ENCODE measurements around the gene AGAP5.
A peak's percentile ranks its signal among the peaks of the same experiment; 100 is the strongest.
"Not testable (repeated sequence)": the region's sequence is repeated elsewhere in the genome, so short reads cannot be mapped to it uniquely, and the experiment has no call there.

The AGAP5 gene

GRCh38 chr10:73740501-73741254, 42.8 kb upstream of the AGAP5 start:
- H3K27me3 ChIP-seq (replicated peaks in 2 of 5; ENCODE audit: control insufficient read depth in 4 of 5, insufficient read depth in 5 of 5, low read length in 4 of 5); H3K27ac ChIP-seq (ENCODE audit: insufficient read depth in 1 of 2, low read depth in 1 of 2, low read length in 2 of 2, poor library complexity in 1 of 2, severe bottlenecking in 2 of 2); H3K36me3 ChIP-seq (ENCODE audit: control insufficient read depth in 4 of 4, insufficient read depth in 4 of 4, low read length in 3 of 4); POLR2A ChIA-PET; H3K9me3 ChIP-seq (ENCODE audit: control extremely low read depth in 1 of 5, control insufficient read depth in 4 of 5, insufficient read depth in 2 of 5, low read depth in 1 of 5, low read length in 4 of 5); CTCF ChIA-PET; DNase-seq; H3K4me3 ChIP-seq (ENCODE audit: control insufficient read depth in 1 of 7, extremely low read depth in 1 of 7, insufficient read depth in 4 of 7, low read depth in 2 of 7, low read length in 6 of 7): not testable (repeated sequence)
- peaks cover 11 to 22% (median 15%) of the 10 kb centered on the region in 4 experiments for H3K4me1 ChIP-seq (ENCODE audit: control extremely low read depth in 1 of 4, control insufficient read depth in 4 of 4, insufficient read depth in 4 of 4, low read length in 3 of 4)
- WGBS (ENCODE audit: insufficient coverage), result 100% methylated on average over 9 of the region's 18 CpGs

GRCh38 chr10:73734796-73735305, 36.9 kb upstream of the AGAP5 start:
- 97% methylated on average over 5 of the region's 5 CpGs for WGBS (ENCODE audit: insufficient coverage)
- no peak overlapping the region for H3K4me3 ChIP-seq (ENCODE audit: control insufficient read depth in 1 of 7, extremely low read depth in 1 of 7, insufficient read depth in 4 of 7, low read depth in 2 of 7, low read length in 6 of 7)
- POLR2A ChIA-PET, result interaction anchor here (0.6 kb wide), 1 partner anchor 40 kb away, joined by 3 read pairs; no protein-coding TSS in a partner anchor

GRCh38 chr10:73734028-73734720, 36.3 kb upstream of the AGAP5 start:
- Histone ChIP-seq H3K4me3 (ENCODE audit: control insufficient read depth in 1 of 7, extremely low read depth in 1 of 7, insufficient read depth in 4 of 7, low read depth in 2 of 7, low read length in 6 of 7) (no peak overlapping the region), H3K4me1 (ENCODE audit: control extremely low read depth in 1 of 4, control insufficient read depth in 4 of 4, insufficient read depth in 4 of 4, low read length in 3 of 4) (peaks cover 4 to 13% (median 8%) of the 10 kb centered on the region in 4 experiments), H3K36me3 (ENCODE audit: control insufficient read depth in 4 of 4, insufficient read depth in 4 of 4, low read length in 3 of 4) (peaks cover 0 to 30% (median 6%) of the 10 kb centered on the region in 4 experiments), H3K9me3 (ENCODE audit: control extremely low read depth in 1 of 5, control insufficient read depth in 4 of 5, insufficient read depth in 2 of 5, low read depth in 1 of 5, low read length in 4 of 5) (no peaks in the 10 kb centered on the region), H3K27ac (ENCODE audit: insufficient read depth in 1 of 2, low read depth in 1 of 2, low read length in 2 of 2, poor library complexity in 1 of 2, severe bottlenecking in 2 of 2) (no peak overlapping the region), H3K27me3 (replicated peaks in 2 of 5; ENCODE audit: control insufficient read depth in 4 of 5, insufficient read depth in 5 of 5, low read length in 4 of 5) (no peaks in the 10 kb centered on the region)
- CTCF ChIA-PET, result interaction anchor here (1.3 kb wide), 1 partner anchor 10 kb away, joined by 5 read pairs; the partner anchor contains the start of gene SEC24C
- POLR2A ChIA-PET, result no interaction called here
- DNase-seq, result no peak
- WGBS (ENCODE audit: insufficient coverage), result 96% methylated on average over 10 of the region's 16 CpGs

More at GRCh38 chr10:73734796-73735305, 36.9 kb upstream of the AGAP5 start:
- H3K27ac ChIP-seq (ENCODE audit: insufficient read depth in 1 of 2, low read depth in 1 of 2, low read length in 2 of 2, poor library complexity in 1 of 2, severe bottlenecking in 2 of 2), result no peak overlapping the region
- no peaks in the 10 kb centered on the region for H3K27me3 ChIP-seq (replicated peaks in 2 of 5; ENCODE audit: control insufficient read depth in 4 of 5, insufficient read depth in 5 of 5, low read length in 4 of 5)
- peaks cover 4 to 8% (median 5%) of the 10 kb centered on the region in 4 experiments for H3K4me1 ChIP-seq (ENCODE audit: control extremely low read depth in 1 of 4, control insufficient read depth in 4 of 4, insufficient read depth in 4 of 4, low read length in 3 of 4)
- CTCF ChIA-PET, result interaction anchor here (1.2 kb wide), 1 partner anchor 16 kb away, joined by 3 read pairs; no protein-coding TSS in a partner anchor
- no peak for DNase-seq
- H3K9me3 ChIP-seq (ENCODE audit: control extremely low read depth in 1 of 5, control insufficient read depth in 4 of 5, insufficient read depth in 2 of 5, low read depth in 1 of 5, low read length in 4 of 5), result no peaks in the 10 kb centered on the region
- H3K36me3 ChIP-seq (ENCODE audit: control insufficient read depth in 4 of 4, insufficient read depth in 4 of 4, low read length in 3 of 4), result peaks cover 0 to 30% (median 6%) of the 10 kb centered on the region in 4 experiments

GRCh38 chr10:73732931-73733623, 35.2 kb upstream of the AGAP5 start:
- DNase-seq, result no peak
- ChIA-PET CTCF (interaction anchor here (1.1 to 1.3 kb wide), 2 partner anchors 11 to 40 kb away, joined by 3 to 5 read pairs; partner anchors contain the start of gene SEC24C), POLR2A (no interaction called here)
- no peaks in the 10 kb centered on the region for H3K9me3 ChIP-seq (ENCODE audit: control extremely low read depth in 1 of 5, control insufficient read depth in 4 of 5, insufficient read depth in 2 of 5, low read depth in 1 of 5, low read length in 4 of 5)
- no peaks in the 10 kb centered on the region for H3K27me3 ChIP-seq (replicated peaks in 2 of 5; ENCODE audit: control insufficient read depth in 4 of 5, insufficient read depth in 5 of 5, low read length in 4 of 5)
- H3K4me3 ChIP-seq (ENCODE audit: control insufficient read depth in 1 of 7, extremely low read depth in 1 of 7, insufficient read depth in 4 of 7, low read depth in 2 of 7, low read length in 6 of 7), result no peak overlapping the region
- peaks cover 0 to 28% (median 6%) of the 10 kb centered on the region in 4 experiments for H3K36me3 ChIP-seq (ENCODE audit: control insufficient read depth in 4 of 4, insufficient read depth in 4 of 4, low read length in 3 of 4)
- WGBS (ENCODE audit: insufficient coverage), result 95% methylated on average over 75 of the region's 84 CpGs
- no peak overlapping the region for H3K27ac ChIP-seq (ENCODE audit: insufficient read depth in 1 of 2, low read depth in 1 of 2, low read length in 2 of 2, poor library complexity in 1 of 2, severe bottlenecking in 2 of 2)
- peaks cover 4 to 13% (median 8%) of the 10 kb centered on the region in 4 experiments for H3K4me1 ChIP-seq (ENCODE audit: control extremely low read depth in 1 of 4, control insufficient read depth in 4 of 4, insufficient read depth in 4 of 4, low read length in 3 of 4)

GRCh38 chr10:73732426-73732825, 34.5 kb upstream of the AGAP5 start:
- 99% methylated on average over 20 of the region's 20 CpGs for WGBS (ENCODE audit: insufficient coverage)
- peaks cover 0 to 28% (median 6%) of the 10 kb centered on the region in 4 experiments for H3K36me3 ChIP-seq (ENCODE audit: control insufficient read depth in 4 of 4, insufficient read depth in 4 of 4, low read length in 3 of 4)
- H3K4me1 ChIP-seq (ENCODE audit: control extremely low read depth in 1 of 4, control insufficient read depth in 4 of 4, insufficient read depth in 4 of 4, low read length in 3 of 4), result peaks cover 4 to 13% (median 8%) of the 10 kb centered on the region in 4 experiments
- H3K4me3 ChIP-seq (ENCODE audit: control insufficient read depth in 1 of 7, extremely low read depth in 1 of 7, insufficient read depth in 4 of 7, low read depth in 2 of 7, low read length in 6 of 7), result no peak overlapping the region
- no peaks in the 10 kb centered on the region for H3K9me3 ChIP-seq (ENCODE audit: control extremely low read depth in 1 of 5, control insufficient read depth in 4 of 5, insufficient read depth in 2 of 5, low read depth in 1 of 5, low read length in 4 of 5)
- H3K27ac ChIP-seq (ENCODE audit: insufficient read depth in 1 of 2, low read depth in 1 of 2, low read length in 2 of 2, poor library complexity in 1 of 2, severe bottlenecking in 2 of 2), result no peak overlapping the region
- POLR2A ChIA-PET, result no interaction called here
- CTCF ChIA-PET, result interaction anchor here (1.1 kb wide), 1 partner anchor 41 kb away, joined by 3 read pairs; no protein-coding TSS in a partner anchor
- DNase-seq, result no peak
- H3K27me3 ChIP-seq (replicated peaks in 2 of 5; ENCODE audit: control insufficient read depth in 4 of 5, insufficient read depth in 5 of 5, low read length in 4 of 5), result no peaks in the 10 kb centered on the region

- Histone ChIP-seq H3K27ac (ENCODE audit: insufficient read depth in 1 of 2, low read depth in 1 of 2, low read length in 2 of 2, poor library complexity in 1 of 2, severe bottlenecking in 2 of 2) (peak overlapping the region in 1 of 2 experiments; percentile 88), H3K36me3 (ENCODE audit: control insufficient read depth in 4 of 4, insufficient read depth in 4 of 4, low read length in 3 of 4) (peaks cover 0 to 33% (median 9%) of the 10 kb centered on the region in 4 experiments), H3K27me3 (replicated peaks in 2 of 5; ENCODE audit: control insufficient read depth in 4 of 5, insufficient read depth in 5 of 5, low read length in 4 of 5) (no peaks in the 10 kb centered on the region), H3K9me3 (ENCODE audit: control extremely low read depth in 1 of 5, control insufficient read depth in 4 of 5, insufficient read depth in 2 of 5, low read depth in 1 of 5, low read length in 4 of 5) (no peaks in the 10 kb centered on the region), H3K4me1 (ENCODE audit: control extremely low read depth in 1 of 4, control insufficient read depth in 4 of 4, insufficient read depth in 4 of 4, low read length in 3 of 4) (peaks cover 4 to 13% (median 8%) of the 10 kb centered on the region in 4 experiments), H3K4me3 (ENCODE audit: control insufficient read depth in 1 of 7, extremely low read depth in 1 of 7, insufficient read depth in 4 of 7, low read depth in 2 of 7, low read length in 6 of 7) (peak overlapping the region in 1 of 7 experiments; percentile 95)
- ChIA-PET CTCF (interaction anchor here (1.1 to 2.3 kb wide), 4 partner anchors 12 to 85 kb away, joined by 3 to 9 read pairs (median 3); partner anchors contain the start of gene SEC24C), POLR2A (interaction anchor here (3.1 kb wide), 1 partner anchor 12 kb away, joined by 16 read pairs; the partner anchor contains the start of gene SEC24C)
- WGBS (ENCODE audit: insufficient coverage), result 98% methylated on average over 36 of the region's 42 CpGs
- DNase-seq, result no peak
Measured at GRCh38 chr10:73731588-73732375, 33.9 kb upstream of the AGAP5 start.
